Tibial nerve (tissue), 3 donors: Measurements from ENCODE around the gene TM2D3.

Source experiments
- POLR2A ChIP-seq, 2 donors: fragments of 450-650 bp; IDR thresholded peaks; one replicate each; pipeline ENCODE4 v1.6.1; 2017; ENCODE audit warnings: antibody characterized with exemption in 2 of 2, mild to moderate bottlenecking in 2 of 2, moderate library complexity in 2 of 2
- TF ChIP-seq, protein P1 (sequence below), 5 experiments: fragments of 200-600 bp in 3 of 5; fragments of 450-650 bp in 2 of 5; sonication (generic) in 3 of 5; IDR thresholded peaks; one replicate each; pipeline ENCODE4 v1.5.1; 2016 to 2019; ENCODE audit warnings: antibody characterized with exemption in 5 of 5, mild to moderate bottlenecking in 3 of 5, moderate library complexity in 2 of 5

DNA sequence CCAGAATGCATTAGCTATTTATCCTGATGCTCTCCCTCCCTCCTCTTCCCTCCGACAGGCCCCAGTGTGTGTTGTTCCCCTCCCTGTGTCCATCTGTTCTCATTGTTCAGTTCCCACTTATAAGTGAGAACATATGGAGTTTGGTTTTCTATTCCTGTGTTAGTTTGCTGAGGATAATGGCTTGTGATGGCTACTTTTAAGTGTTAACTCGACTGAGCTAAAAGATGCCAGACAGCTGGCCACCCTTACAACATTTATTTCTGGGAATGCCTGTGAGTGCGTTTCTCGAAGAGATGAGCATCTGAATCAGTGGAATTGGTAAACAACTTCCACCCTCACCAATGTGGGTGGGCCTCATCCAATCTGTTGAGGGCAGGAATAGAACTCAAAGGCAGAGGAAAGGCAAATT is 24.7 kb upstream of the TM2D3 start:
- TF ChIP-seq, protein P1, sequence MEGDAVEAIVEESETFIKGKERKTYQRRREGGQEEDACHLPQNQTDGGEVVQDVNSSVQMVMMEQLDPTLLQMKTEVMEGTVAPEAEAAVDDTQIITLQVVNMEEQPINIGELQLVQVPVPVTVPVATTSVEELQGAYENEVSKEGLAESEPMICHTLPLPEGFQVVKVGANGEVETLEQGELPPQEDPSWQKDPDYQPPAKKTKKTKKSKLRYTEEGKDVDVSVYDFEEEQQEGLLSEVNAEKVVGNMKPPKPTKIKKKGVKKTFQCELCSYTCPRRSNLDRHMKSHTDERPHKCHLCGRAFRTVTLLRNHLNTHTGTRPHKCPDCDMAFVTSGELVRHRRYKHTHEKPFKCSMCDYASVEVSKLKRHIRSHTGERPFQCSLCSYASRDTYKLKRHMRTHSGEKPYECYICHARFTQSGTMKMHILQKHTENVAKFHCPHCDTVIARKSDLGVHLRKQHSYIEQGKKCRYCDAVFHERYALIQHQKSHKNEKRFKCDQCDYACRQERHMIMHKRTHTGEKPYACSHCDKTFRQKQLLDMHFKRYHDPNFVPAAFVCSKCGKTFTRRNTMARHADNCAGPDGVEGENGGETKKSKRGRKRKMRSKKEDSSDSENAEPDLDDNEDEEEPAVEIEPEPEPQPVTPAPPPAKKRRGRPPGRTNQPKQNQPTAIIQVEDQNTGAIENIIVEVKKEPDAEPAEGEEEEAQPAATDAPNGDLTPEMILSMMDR (IDR thresholded peaks at IDR 0.05), result no peak
- TF ChIP-seq POLR2A (IDR thresholded peaks at IDR 0.05), result no peak
